HG02943 (cell line): ENCODE measurements around the gene HIVEP3.

Experiments
- ATAC-seq: cut with Tn5 transposase; IDR thresholded peaks from one replicate; pipeline ENCODE4 v1.9.1; 2021; ENCODE audit warnings: mild to moderate bottlenecking, low read depth, moderate library complexity; ENCODE audit not compliant: unreplicated experiment

The HIVEP3 gene

GRCh38 chr1:41662061-41662764 is 256.5 kb downstream of the HIVEP3 start:
- peak; percentile 58 for ATAC-seq

- ATAC-seq, result peak; percentile 24
Observed at GRCh38 chr1:41661428-41662060, 257.2 kb downstream of the HIVEP3 start.

GRCh38 chr1:41660570-41661427 is 257.9 kb downstream of the HIVEP3 start:
- no peak for ATAC-seq

- no peak for ATAC-seq
Observed at GRCh38 chr1:41659903-41660302, 258.8 kb downstream of the HIVEP3 start.

GRCh38 chr1:41659159-41659495 is 259.6 kb downstream of the HIVEP3 start:
- ATAC-seq, result no peak

- ATAC-seq, result no peak
Observed at GRCh38 chr1:41658431-41659158, 260.1 kb downstream of the HIVEP3 start.

- no peak for ATAC-seq
Observed at GRCh38 chr1:41657679-41658295, 260.9 kb downstream of the HIVEP3 start.

GRCh38 chr1:41656825-41657500 is 261.8 kb downstream of the HIVEP3 start:
- no peak for ATAC-seq

- ATAC-seq, result no peak
Observed at GRCh38 chr1:41656068-41656467, 262.7 kb downstream of the HIVEP3 start.

GRCh38 chr1:41655632-41656031 is 263.1 kb downstream of the HIVEP3 start:
- no peak for ATAC-seq

- ATAC-seq, result no peak
Observed at GRCh38 chr1:41653574-41653973, 265.1 kb downstream of the HIVEP3 start.

- ATAC-seq, result no peak
Observed at GRCh38 chr1:41652384-41653265, 266.1 kb downstream of the HIVEP3 start.

GRCh38 chr1:41650028-41650880 is 268.5 kb downstream of the HIVEP3 start:
- no peak for ATAC-seq

GRCh38 chr1:41649396-41650027 is 269.2 kb downstream of the HIVEP3 start:
- no peak for ATAC-seq

- no peak for ATAC-seq
Observed at GRCh38 chr1:41648844-41649243, 269.9 kb downstream of the HIVEP3 start.

GRCh38 chr1:41648230-41648629 is 270.5 kb downstream of the HIVEP3 start:
- ATAC-seq, result no peak
